ENCODE data around the gene BHLHA15. TPM values are rescaled to one million over a fixed set of nuclear protein-coding genes. Genes with fewer than 3 reads are reported as not detected.

The BHLHA15 gene
- total and polyA plus RNA-seq, 2 of the 13 experiments (the other 11 are each of a cell fraction or from before 2014, with no cell fraction given) = 1.9 to 6.1 TPM

GRCh38 chr7:98166668-98166970 lies 44.6 kb upstream of the BHLHA15 start:
- no peaks in the 10 kb centered on the region for H3K4me1 ChIP-seq (ENCODE audit: insufficient read depth, low read length)
- TF ChIP-seq ZBTB2 (CRISPR knock-in tag; IDR thresholded peaks at IDR 0.05; ENCODE audit: low read depth) (no peak), ZBTB1 (CRISPR knock-in tag; IDR thresholded peaks at IDR 0.05; ENCODE audit: borderline replicate concordance) (no peak), ZNF747 (CRISPR knock-in tag; IDR thresholded peaks at IDR 0.05; ENCODE audit: borderline replicate concordance) (no peak), MEIS2 (CRISPR knock-in tag; IDR thresholded peaks at IDR 0.05) (no peak), SALL1 (CRISPR knock-in tag; IDR thresholded peaks at IDR 0.05) (no peak), ZNF230 (CRISPR knock-in tag; IDR thresholded peaks at IDR 0.05) (no peak), CSRNP2 (CRISPR knock-in tag; conservative IDR thresholded peaks at IDR 0.05; ENCODE audit: low read depth) (no peak), ESRRA (CRISPR knock-in tag; IDR thresholded peaks at IDR 0.05; ENCODE audit: low read depth) (no peak), RNF2 (conservative IDR thresholded peaks at IDR 0.05; ENCODE audit: low read depth) (no peak), MTERF4 (CRISPR knock-in tag; IDR thresholded peaks at IDR 0.05) (no peak), TEF (CRISPR knock-in tag; IDR thresholded peaks at IDR 0.05) (no peak)
- H3K79me2 ChIP-seq (ENCODE audit: insufficient read depth, low read length) = no peaks in the 10 kb centered on the region
- H3K9ac ChIP-seq (ENCODE audit: insufficient read depth, low read depth, low read length) = no peak overlapping the region
- H2AFZ ChIP-seq (ENCODE audit: low read length) = no peak overlapping the region
- peaks cover 25% of the 10 kb centered on the region for H4K20me1 ChIP-seq (ENCODE audit: insufficient read depth, low read length)
- DNase-seq (ENCODE audit: low spot score) = no peak
- peaks cover 7 to 23% of the 10 kb centered on the region in 2 experiments; a peak in 4 of 5 replicates for H3K36me3 ChIP-seq (replicated peaks in 1 of 2; ENCODE audit: control insufficient read depth in 1 of 2, insufficient read depth in 2 of 2, low read length in 2 of 2)
- ATAC-seq = no peak
- in situ Hi-C loops (cut with HindIII; ENCODE audit: extremely low pct_ligation_motif_present, low pct_unique_long_range_greater_than_20kb) = loop anchor here (10.0 kb wide), 1 partner anchor 62 kb away; the partner anchor contains the start of gene LMTK2
- H3K4me2 ChIP-seq (ENCODE audit: low read depth, low read length) = no peak overlapping the region
- no TSS peak for BruUV-seq (replicated peaks)
- H3K27me3 ChIP-seq (ENCODE audit: control insufficient read depth in 1 of 2, insufficient read depth in 2 of 2, low read length in 2 of 2) = no peaks in the 10 kb centered on the region
- no peak overlapping the region for H3K4me3 ChIP-seq (replicated peaks in 1 of 3; ENCODE audit: insufficient read depth in 1 of 3, low read depth in 2 of 3, low read length in 3 of 3)
- CTCF ChIA-PET (ENCODE audit: low intra/inter-chr PET ratio, low total read pairs) = interaction anchor here (0.8 to 5.4 kb wide), 3 partner anchors 60 to 148 kb away, joined by 3 to 68 read pairs (median 13); partner anchors contain the start of gene LMTK2
- no peak for FAIRE-seq
- intact Hi-C loops (cut with micrococcal nuclease; ENCODE audit: unreplicated experiment) = loop anchor here (1.0 kb wide), 1 partner anchor 60 kb away; the partner anchor contains the start of gene LMTK2
- H3K9me3 ChIP-seq (ENCODE audit: low read length) = no peaks in the 10 kb centered on the region
- no peak overlapping the region for H3K27ac ChIP-seq (ENCODE audit: extremely low read length, insufficient read depth, low read length)
- POLR2A ChIA-PET = no interaction called here
- 73% methylated on average over 2 of the region's 2 CpGs for WGBS (ENCODE audit: low lambda C conversion rate)

All from HepG2 (cell line).